Tracheal epithelial cell (primary cell): ENCODE measurements around the gene ZDHHC17. TPM values are rescaled to one million over a fixed set of nuclear protein-coding genes. Genes with fewer than 3 reads are reported as not detected.

Experiments
- total RNA-seq: library from RNA; depleted of rRNA; stranded (reverse); fragments of >200 nt; gene quantifications from 2 replicates; pipeline ENCODE4 v1.2.1, GENCODE V29; 2014

Gene ZDHHC17, protein sequence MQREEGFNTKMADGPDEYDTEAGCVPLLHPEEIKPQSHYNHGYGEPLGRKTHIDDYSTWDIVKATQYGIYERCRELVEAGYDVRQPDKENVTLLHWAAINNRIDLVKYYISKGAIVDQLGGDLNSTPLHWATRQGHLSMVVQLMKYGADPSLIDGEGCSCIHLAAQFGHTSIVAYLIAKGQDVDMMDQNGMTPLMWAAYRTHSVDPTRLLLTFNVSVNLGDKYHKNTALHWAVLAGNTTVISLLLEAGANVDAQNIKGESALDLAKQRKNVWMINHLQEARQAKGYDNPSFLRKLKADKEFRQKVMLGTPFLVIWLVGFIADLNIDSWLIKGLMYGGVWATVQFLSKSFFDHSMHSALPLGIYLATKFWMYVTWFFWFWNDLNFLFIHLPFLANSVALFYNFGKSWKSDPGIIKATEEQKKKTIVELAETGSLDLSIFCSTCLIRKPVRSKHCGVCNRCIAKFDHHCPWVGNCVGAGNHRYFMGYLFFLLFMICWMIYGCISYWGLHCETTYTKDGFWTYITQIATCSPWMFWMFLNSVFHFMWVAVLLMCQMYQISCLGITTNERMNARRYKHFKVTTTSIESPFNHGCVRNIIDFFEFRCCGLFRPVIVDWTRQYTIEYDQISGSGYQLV
- total RNA-seq = 15.3 and 26.7 TPM in 2 replicates

DNA sequence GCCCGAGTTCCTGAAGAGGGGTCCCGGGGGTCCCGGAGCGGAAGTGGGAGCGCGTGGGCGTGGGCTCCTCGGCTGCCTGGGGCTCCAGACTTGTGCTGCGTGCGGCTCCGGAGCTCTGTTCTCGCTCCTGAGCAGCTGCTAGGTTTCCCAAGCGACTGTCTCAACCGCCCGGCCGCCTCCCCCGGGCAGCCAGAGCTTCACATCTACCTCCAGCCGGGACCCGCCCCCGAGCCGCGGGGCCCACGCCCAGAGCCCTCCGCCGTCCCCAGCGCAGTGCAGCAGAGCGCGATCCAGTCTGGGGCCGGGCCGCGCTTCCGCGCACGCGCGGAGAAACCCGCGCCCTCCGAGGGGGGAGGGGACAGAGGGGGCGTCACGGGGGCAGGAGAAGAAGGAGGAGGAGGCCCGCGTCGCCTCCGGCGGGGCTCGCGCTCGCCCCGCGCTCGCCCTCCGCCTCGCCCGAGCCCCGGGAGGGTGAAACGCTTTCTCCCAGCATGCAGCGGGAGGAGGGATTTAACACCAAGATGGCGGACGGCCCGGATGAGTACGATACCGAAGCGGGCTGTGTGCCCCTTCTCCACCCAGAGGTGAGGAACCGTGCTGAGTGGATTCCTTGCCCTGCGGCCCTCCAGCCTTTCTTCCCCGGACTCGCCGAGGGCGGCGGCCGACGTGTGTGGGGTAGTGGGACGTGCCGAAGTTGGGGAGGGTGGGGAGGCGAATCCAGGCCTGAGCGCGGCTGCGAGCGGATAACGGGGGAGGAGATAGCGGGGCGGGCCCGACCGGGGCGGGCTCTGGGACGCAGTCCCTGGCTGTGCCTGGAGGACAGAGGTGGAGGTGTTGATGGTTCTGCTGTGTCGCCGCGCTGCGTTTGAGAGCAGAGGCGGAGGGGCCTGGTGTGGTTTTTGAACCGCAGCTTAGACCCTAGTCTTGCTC, at the start of gene ZDHHC17:
TSS of gene ZDHHC17 (plus strand) at position 370 of the 930 bp plus-strand sequence. CDS start at position 492, 122 bp downstream.

DNA sequence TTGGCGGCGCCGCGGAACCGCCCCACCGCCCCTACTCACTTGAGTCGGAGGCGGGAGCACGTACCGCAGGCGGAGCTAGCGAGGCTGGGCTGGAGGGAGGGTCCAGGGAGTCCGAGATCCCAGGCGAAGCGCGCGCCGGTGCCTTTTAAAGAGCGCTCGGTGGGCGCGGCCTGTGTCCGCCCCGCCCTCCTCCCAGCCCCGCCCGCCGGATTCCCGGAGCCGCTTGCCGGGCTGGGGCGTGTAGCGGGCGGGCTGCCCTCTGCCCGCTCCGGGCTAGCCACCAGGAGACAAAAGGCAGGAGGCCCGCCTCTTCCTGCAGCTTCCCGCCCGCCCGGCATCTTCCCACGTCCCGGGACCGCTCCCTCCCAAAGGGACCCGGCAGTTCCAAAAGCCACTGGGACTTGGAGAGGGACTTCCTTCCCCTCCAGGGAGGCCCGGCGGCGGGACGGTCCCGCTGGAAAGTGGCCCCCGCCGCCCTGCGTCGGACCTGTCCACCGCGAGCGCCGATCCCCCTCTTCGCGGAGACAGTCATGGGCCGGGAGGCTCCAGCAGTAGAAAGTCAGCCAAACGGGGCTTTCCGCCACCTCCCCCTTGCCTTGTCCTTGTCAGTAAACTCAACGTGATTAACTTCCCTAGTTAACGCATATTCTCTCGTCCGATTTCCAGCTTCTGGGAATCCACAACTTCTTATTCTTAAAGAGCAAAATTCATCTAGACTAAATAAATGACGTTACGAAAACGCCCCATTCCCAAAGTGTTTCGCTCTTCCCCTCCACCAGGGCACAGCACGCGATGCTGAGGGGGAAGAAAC, 115.2 kb downstream of the ZDHHC17 start, which contains the start of gene CSRP2:
TSS of gene CSRP2 (minus strand) at position 121 of the 811 bp plus-strand sequence. CDS start 12,759 bp downstream, outside the sequence.

Other genes with a start within 250 kb of the ZDHHC17 start
- gene OSBPL8, start 204.3 kb upstream of the ZDHHC17 start, total RNA-seq = 52.1 and 55.6 TPM in 2 replicates
- 12.1 and 50.8 TPM in 2 replicates for gene CSRP2, start 114.9 kb downstream of the ZDHHC17 start, total RNA-seq